GM19328 (cell line): ENCODE data around the gene TEKT3.

Source experiments
- ATAC-seq: cut with Tn5 transposase; IDR thresholded peaks from one replicate; pipeline ENCODE4 v1.9.1; 2021; ENCODE audit warnings: mild to moderate bottlenecking, moderate library complexity; ENCODE audit not compliant: unreplicated experiment

The TEKT3 gene

GRCh38 chr17:15341385-15341849 lies at the start of gene TEKT3:
TSS of gene TEKT3 (minus strand) at chr17:15341597. CDS start at chr17:15331585, 10,012 bp downstream.
- no peak for ATAC-seq

GRCh38 chr17:15388356-15389041 lies 47.1 kb upstream of the TEKT3 start:
- no peak for ATAC-seq

- ATAC-seq = no peak
These were observed 44.7 kb upstream of the TEKT3 start for GRCh38 chr17:15386083-15386482.

- no peak for ATAC-seq
These were observed 43.9 kb upstream of the TEKT3 start for GRCh38 chr17:15385305-15385704.

GRCh38 chr17:15384142-15384787 lies 42.9 kb upstream of the TEKT3 start:
- ATAC-seq = no peak

- no peak for ATAC-seq
These were observed 41.5 kb upstream of the TEKT3 start for GRCh38 chr17:15382914-15383313.

- no peak for ATAC-seq
These were observed 40.3 kb upstream of the TEKT3 start for GRCh38 chr17:15381707-15382106.

- no peak for ATAC-seq
These were observed 39.0 kb upstream of the TEKT3 start for GRCh38 chr17:15380446-15380845.

- no peak for ATAC-seq
These were observed 38.3 kb upstream of the TEKT3 start for GRCh38 chr17:15379659-15380058.

- ATAC-seq = no peak
These were observed 36.8 kb upstream of the TEKT3 start for GRCh38 chr17:15378243-15378642.

- no peak for ATAC-seq
These were observed 36.2 kb upstream of the TEKT3 start for GRCh38 chr17:15377616-15378015.

- ATAC-seq = no peak
These were observed 35.8 kb upstream of the TEKT3 start for GRCh38 chr17:15377200-15377599.

GRCh38 chr17:15371376-15372130 lies 30.2 kb upstream of the TEKT3 start:
- ATAC-seq = no peak

GRCh38 chr17:15368600-15368999 lies 27.2 kb upstream of the TEKT3 start:
- ATAC-seq = no peak

GRCh38 chr17:15366026-15366425 lies 24.6 kb upstream of the TEKT3 start:
- ATAC-seq = no peak

GRCh38 chr17:15364615-15365014 lies 23.2 kb upstream of the TEKT3 start:
- ATAC-seq = no peak

- no peak for ATAC-seq
These were observed 22.3 kb upstream of the TEKT3 start for GRCh38 chr17:15363702-15364101.

- ATAC-seq = no peak
These were observed 20.2 kb upstream of the TEKT3 start for GRCh38 chr17:15361592-15361991.

GRCh38 chr17:15361151-15361550 lies 19.8 kb upstream of the TEKT3 start:
- no peak for ATAC-seq

- ATAC-seq = no peak
These were observed 12.9 kb upstream of the TEKT3 start for GRCh38 chr17:15354256-15354655.

GRCh38 chr17:15351925-15352324 lies 10.5 kb upstream of the TEKT3 start:
- no peak for ATAC-seq

- ATAC-seq = no peak
These were observed 10.1 kb upstream of the TEKT3 start for GRCh38 chr17:15351478-15351840.
